WERI-Rb-1 (cell line): Measurements from ENCODE around the gene PKP1.

Experiments
- DNase-seq: peaks from one replicate; pipeline ENCODE4 v3.0.0-alpha.2; 2020
- H3K27ac ChIP-seq: fragments of 250-450 bp; sonication (Bioruptor Pico); 2 replicates; pipeline ENCODE4 v1.5.1; 2020; ENCODE audit warnings: mild to moderate bottlenecking, moderate library complexity
- H3K27me3 ChIP-seq: fragments of 250-450 bp; sonication (Bioruptor Pico); 2 replicates; pipeline ENCODE4 v1.5.1; 2021; ENCODE audit warnings: mild to moderate bottlenecking, low read depth, moderate library complexity; ENCODE audit not compliant: insufficient read depth, severe bottlenecking
- H3K36me3 ChIP-seq: fragments of 250-450 bp; sonication (Bioruptor Pico); 2 replicates; pipeline ENCODE4 v1.5.1; 2020; ENCODE audit warnings: mild to moderate bottlenecking, moderate library complexity
- H3K4me3 ChIP-seq: 2 replicates; pipeline ENCODE4 v1.5.1; 2011; ENCODE audit warnings: low read depth, mild to moderate bottlenecking, control low read depth, low read length
- H3K9me3 ChIP-seq: fragments of 250-450 bp; sonication (Bioruptor Pico); 2 replicates; pipeline ENCODE4 v1.5.1; 2021; ENCODE audit warnings: mild to moderate bottlenecking, moderate library complexity; ENCODE audit not compliant: severe bottlenecking
- TF ChIP-seq, protein P1 (sequence below): IDR thresholded peaks from 2 replicates; pipeline ENCODE4 v1.5.1; 2011; ENCODE audit warnings: low read depth, mild to moderate bottlenecking, control low read depth, inconsistent platforms, low read length

The PKP1 gene

DNA sequence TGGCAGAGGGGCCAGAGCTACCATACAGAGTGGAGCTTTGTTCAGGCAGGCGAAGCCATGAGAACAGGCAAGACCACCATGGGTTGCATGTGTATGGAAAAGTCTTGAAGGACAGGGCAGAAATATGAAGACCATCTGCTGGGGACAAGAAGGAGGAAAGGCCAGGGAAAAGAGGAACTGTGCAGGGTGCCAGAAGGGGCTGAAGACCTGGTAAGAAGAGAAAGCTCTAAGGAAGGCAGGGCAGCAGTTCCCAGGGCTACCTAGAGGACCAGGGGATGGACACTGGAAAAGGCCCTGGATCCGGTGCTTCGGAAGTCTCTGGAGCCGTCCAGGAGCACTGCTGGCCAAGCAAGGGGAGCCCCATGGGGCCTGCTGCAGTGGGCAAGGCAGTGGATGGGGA, 43.4 kb downstream of the PKP1 start:
- TF ChIP-seq, protein P1, sequence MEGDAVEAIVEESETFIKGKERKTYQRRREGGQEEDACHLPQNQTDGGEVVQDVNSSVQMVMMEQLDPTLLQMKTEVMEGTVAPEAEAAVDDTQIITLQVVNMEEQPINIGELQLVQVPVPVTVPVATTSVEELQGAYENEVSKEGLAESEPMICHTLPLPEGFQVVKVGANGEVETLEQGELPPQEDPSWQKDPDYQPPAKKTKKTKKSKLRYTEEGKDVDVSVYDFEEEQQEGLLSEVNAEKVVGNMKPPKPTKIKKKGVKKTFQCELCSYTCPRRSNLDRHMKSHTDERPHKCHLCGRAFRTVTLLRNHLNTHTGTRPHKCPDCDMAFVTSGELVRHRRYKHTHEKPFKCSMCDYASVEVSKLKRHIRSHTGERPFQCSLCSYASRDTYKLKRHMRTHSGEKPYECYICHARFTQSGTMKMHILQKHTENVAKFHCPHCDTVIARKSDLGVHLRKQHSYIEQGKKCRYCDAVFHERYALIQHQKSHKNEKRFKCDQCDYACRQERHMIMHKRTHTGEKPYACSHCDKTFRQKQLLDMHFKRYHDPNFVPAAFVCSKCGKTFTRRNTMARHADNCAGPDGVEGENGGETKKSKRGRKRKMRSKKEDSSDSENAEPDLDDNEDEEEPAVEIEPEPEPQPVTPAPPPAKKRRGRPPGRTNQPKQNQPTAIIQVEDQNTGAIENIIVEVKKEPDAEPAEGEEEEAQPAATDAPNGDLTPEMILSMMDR: no peak
- Histone ChIP-seq H3K9me3 (no peaks in the 10 kb centered on the region), H3K4me3 (no peak overlapping the region), H3K27ac (no peak overlapping the region), H3K27me3 (no peaks in the 10 kb centered on the region), H3K36me3 (no peaks in the 10 kb centered on the region)
- DNase-seq: no peak

DNA sequence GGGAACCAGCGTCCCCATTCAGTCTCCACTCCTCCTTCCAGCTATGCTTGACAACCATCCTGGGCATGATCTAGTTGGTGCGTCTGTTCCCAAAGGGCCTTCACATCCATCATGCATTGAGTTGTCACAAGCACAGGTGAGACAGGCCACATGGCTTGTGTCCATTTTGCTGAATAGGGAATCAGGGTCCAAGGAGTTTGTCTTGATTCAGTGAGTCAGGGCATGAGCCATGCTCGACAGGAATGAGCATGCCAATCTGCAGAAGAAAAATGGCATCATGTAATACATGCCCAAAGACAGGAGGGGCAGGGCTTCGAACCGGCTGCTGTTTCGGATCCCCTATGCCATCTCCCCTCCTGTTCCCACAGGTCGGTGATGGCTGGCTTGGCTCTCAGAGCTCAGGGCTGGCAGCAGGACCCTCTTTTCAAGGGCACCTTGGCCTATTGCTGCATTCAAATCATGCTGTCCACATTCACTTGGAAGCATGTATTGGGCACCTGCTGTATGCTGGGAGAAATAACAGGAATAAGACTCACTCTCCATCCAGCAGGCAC, 44.5 kb downstream of the PKP1 start:
- Histone ChIP-seq H3K27me3 (no peaks in the 10 kb centered on the region), H3K27ac (no peak overlapping the region), H3K36me3 (no peaks in the 10 kb centered on the region), H3K4me3 (no peak overlapping the region), H3K9me3 (no peaks in the 10 kb centered on the region)
- no peak for DNase-seq
- TF ChIP-seq, protein P1: no peak

DNA sequence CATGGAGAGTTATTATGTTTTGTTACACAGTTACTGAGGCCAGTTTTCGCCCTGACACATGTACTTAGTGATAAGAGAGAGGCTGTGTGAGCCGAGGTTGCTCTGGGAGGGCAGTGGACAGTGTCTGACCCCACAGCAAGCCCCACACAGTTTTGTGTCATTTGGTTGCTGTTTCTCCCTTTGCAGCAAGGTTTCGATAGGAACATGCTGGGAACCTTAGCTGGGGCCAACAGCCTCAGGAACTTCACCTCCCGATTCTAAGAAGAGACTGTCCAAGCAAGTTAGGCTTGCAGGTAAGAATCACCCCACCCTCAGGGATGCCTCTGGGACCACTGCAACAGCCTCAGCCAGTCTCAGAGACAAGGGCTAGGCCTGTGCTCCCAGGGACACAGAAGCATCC, 45.3 kb downstream of the PKP1 start:
- TF ChIP-seq, protein P1: no peak
- Histone ChIP-seq H3K27ac (no peak overlapping the region), H3K36me3 (no peaks in the 10 kb centered on the region), H3K4me3 (no peak overlapping the region), H3K9me3 (no peaks in the 10 kb centered on the region), H3K27me3 (no peaks in the 10 kb centered on the region)
- no peak for DNase-seq

DNA sequence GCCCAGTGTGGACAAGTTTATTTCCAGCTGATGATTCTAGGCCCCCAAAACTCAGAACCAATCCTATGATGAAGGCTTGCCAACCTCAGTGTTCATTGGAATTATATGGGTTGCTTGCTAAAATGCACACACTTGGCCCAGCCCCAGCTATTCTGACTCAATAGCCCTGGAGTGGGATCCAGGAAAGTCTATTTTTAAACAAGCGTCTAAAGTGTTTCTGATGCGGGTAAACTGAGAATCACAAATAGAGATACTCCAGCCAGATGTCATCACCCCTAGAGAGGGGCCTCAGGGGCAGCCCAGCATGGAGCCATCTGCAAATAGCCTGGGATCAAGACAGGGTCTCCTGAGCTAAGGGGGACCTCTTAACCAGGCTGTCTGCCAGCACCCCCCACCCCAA, 46.0 kb downstream of the PKP1 start:
- Histone ChIP-seq H3K9me3 (no peaks in the 10 kb centered on the region), H3K27me3 (no peaks in the 10 kb centered on the region), H3K36me3 (no peaks in the 10 kb centered on the region), H3K4me3 (no peak overlapping the region), H3K27ac (no peak overlapping the region)
- TF ChIP-seq, protein P1: no peak
- DNase-seq: no peak

DNA sequence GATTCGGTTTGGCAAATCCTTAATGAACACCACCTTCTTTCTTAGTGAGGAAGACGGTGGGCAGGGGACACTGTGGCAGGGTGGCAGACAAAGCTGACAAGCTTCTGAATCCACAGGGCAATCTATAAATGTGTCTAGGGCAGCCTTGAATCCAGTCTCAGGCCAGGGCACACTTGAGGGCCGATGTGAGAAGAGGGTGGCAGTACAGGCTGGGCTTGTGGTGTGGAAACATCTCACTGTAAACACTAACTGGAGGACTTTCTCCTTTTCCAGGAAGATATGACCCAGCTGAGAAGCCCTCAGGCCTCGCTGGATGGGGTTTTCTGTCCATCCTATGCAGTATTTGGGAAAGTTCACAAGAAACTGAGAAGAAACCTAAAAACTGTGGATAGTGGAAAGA, 46.5 kb downstream of the PKP1 start:
- H3K27me3 ChIP-seq: no peaks in the 10 kb centered on the region
- no peak for DNase-seq
- TF ChIP-seq, protein P1: no peak
- H3K9me3 ChIP-seq: no peaks in the 10 kb centered on the region
- H3K4me3 ChIP-seq: no peak overlapping the region
- H3K27ac ChIP-seq: no peak overlapping the region
- H3K36me3 ChIP-seq: no peaks in the 10 kb centered on the region

DNA sequence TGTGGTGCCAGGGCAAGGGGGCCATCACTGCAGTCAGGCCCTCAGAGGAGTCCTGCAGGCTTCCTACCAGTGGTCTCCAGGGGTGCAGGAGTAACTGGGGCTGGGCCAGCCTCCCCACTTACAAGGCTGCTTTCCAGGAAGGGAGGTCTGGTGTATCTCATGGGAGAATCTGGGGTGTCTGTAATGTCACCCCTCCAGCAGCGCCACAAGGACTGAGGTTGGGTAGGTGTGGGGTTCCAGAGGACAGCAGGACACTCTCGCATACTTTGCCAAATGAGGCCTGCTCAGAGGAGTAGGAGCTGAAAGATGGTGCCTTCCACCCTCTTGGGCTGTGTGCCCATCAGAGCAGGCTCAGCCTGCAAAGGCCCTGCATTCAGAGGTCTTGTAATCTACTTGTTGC, 47.2 kb downstream of the PKP1 start:
- Histone ChIP-seq H3K9me3 (no peaks in the 10 kb centered on the region), H3K4me3 (no peak overlapping the region), H3K36me3 (no peaks in the 10 kb centered on the region), H3K27ac (no peak overlapping the region), H3K27me3 (no peaks in the 10 kb centered on the region)
- TF ChIP-seq, protein P1: no peak
- DNase-seq: no peak
